Neural progenitor cell (in vitro differentiated cells): ENCODE results near the gene OGN. TPM values are rescaled to one million over a fixed set of nuclear protein-coding genes. Genes with fewer than 3 reads are reported as not detected.

Experiments used
- DNase-seq: peaks from one replicate; pipeline ENCODE4 v3.0.0-alpha.2; 2016; ENCODE audit warnings: low spot score
- H2AFZ ChIP-seq: fragments of 200-600 bp; sonication (generic); replicated peaks from 2 replicates; pipeline ENCODE4 v1.6.1; 2016; ENCODE audit warnings: antibody characterized with exemption
- H3F3A ChIP-seq: fragments of 200-600 bp; sonication (generic); 2 replicates; pipeline ENCODE4 v1.6.1; 2016; ENCODE audit warnings: antibody characterized with exemption, low read depth
- H3K27ac ChIP-seq: fragments of 200-600 bp; sonication (generic); 2 replicates; pipeline ENCODE4 v1.5.1; 2016; ENCODE audit warnings: mild to moderate bottlenecking
- H3K27me3 ChIP-seq: fragments of 200-600 bp; sonication (generic); 2 replicates; pipeline ENCODE4 v1.6.1; 2016; ENCODE audit warnings: mild to moderate bottlenecking, moderate library complexity
- H3K36me3 ChIP-seq: fragments of 200-600 bp; sonication (generic); 2 replicates; pipeline ENCODE4 v1.5.1; 2016
- H3K4me1 ChIP-seq: fragments of 200-600 bp; sonication (generic); 2 replicates; pipeline ENCODE4 v1.6.1; 2016; ENCODE audit warnings: mixed run types
- H3K4me2 ChIP-seq: fragments of 200-600 bp; sonication (generic); 2 replicates; pipeline ENCODE4 v1.6.1; 2016
- H3K4me3 ChIP-seq: fragments of 200-600 bp; sonication (generic); 2 replicates; pipeline ENCODE4 v1.5.1; 2016
- H3K79me2 ChIP-seq: fragments of 200-600 bp; sonication (generic); 2 replicates; pipeline ENCODE4 v1.6.1; 2016; ENCODE audit warnings: low read depth
- H3K9ac ChIP-seq: fragments of 200-600 bp; sonication (generic); 2 replicates; pipeline ENCODE4 v1.6.1; 2016
- H3K9me3 ChIP-seq: fragments of 200-600 bp; sonication (generic); 2 replicates; pipeline ENCODE4 v1.5.1; 2016; ENCODE audit warnings: low read depth
- H4K20me1 ChIP-seq: fragments of 200-600 bp; sonication (generic); 2 replicates; pipeline ENCODE4 v1.6.1; 2016; ENCODE audit warnings: low read depth
- H3K27ac Mint-ChIP-seq: 3 replicates; pipeline ENCODE4 v1.8.0; 2021; ENCODE audit warnings: mixed read lengths
- H3K27me3 Mint-ChIP-seq: 2 replicates; pipeline ENCODE4 v1.8.0; 2022; ENCODE audit warnings: low read depth, mild to moderate bottlenecking, inconsistent platforms, moderate library complexity, mixed read lengths; ENCODE audit not compliant: insufficient read depth
- H3K36me3 Mint-ChIP-seq: 3 replicates; pipeline ENCODE4 v1.8.0; 2021; ENCODE audit warnings: mixed read lengths
- H3K4me1 Mint-ChIP-seq: 3 replicates; pipeline ENCODE4 v1.8.0; 2021; ENCODE audit warnings: mixed read lengths
- H3K4me3 Mint-ChIP-seq: 3 replicates; pipeline ENCODE4 v1.8.0; 2021; ENCODE audit warnings: mild to moderate bottlenecking, moderate library complexity, mixed read lengths
- H3K9me3 Mint-ChIP-seq: 3 replicates; pipeline ENCODE4 v1.8.0; 2020; ENCODE audit warnings: mixed read lengths
- EZH2 ChIP-seq: fragments of 200-600 bp; sonication (generic); IDR thresholded peaks from 2 replicates; pipeline ENCODE4 v1.6.1; 2017; ENCODE audit warnings: antibody characterized with exemption, mild to moderate bottlenecking, moderate library complexity
- EZH2phosphoT487 ChIP-seq: fragments of 200-600 bp; sonication (generic); IDR thresholded peaks from 2 replicates; pipeline ENCODE4 v1.6.1; 2017; ENCODE audit warnings: antibody characterized with exemption
- total RNA-seq: library from RNA; depleted of rRNA; stranded (reverse); fragments of >200 nt; gene quantifications from 2 replicates; pipeline ENCODE4 v1.2.3, GENCODE V29; 2015; ENCODE audit warnings: low replicate concordance
- TF ChIP-seq, protein P1 (sequence below): fragments of 200-600 bp; sonication (generic); IDR thresholded peaks from 2 replicates; pipeline ENCODE4 v1.5.1; 2017; ENCODE audit warnings: antibody characterized with exemption, mild to moderate bottlenecking

Gene OGN
- total RNA-seq, 1 donor from 2014 or later, result not detected

DNA sequence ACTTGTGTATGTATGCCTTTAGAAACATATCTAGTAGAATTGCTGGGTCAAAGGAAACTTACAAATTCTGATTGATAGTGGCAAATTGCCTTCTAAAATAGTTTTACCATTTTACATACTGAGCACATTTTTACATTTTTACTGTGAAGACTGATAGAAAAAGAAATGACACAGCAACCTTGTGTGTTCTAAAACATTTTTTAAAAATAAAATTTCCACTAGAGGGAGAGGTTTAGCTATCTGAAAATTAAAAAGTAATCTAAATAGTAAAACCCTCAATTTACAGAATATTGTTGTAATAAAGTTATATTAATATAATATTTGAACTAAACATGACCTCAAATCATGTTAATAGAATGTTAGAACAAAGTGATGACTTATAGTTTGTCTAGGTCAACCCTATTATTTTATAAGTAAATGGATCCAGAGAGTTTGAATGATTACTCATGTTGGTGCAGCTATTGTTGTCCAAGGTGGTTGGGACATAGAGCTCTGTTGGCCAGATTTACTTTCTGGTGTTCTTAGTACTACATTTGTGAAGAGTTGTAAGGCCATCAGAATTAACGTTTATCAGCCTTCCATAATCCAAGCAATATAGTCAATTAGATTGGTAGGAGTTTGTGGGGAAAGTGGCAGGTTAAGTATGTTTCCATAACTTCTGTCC, 61.4 kb downstream of the OGN start:
- DNase-seq, result no peak
- Histone ChIP-seq H3K4me1 (no peaks in the 10 kb centered on the region), H3K9ac (no peak overlapping the region), H3K27ac (no peak overlapping the region), H3F3A (no peaks in the 10 kb centered on the region), H3K27me3 (no peaks in the 10 kb centered on the region), H3K9me3 (no peaks in the 10 kb centered on the region), H3K36me3 (no peaks in the 10 kb centered on the region), H4K20me1 (no peaks in the 10 kb centered on the region), H3K4me3 (no peak overlapping the region), H2AFZ (no peak overlapping the region), H3K4me2 (no peak overlapping the region), H3K79me2 (no peaks in the 10 kb centered on the region)
- TF ChIP-seq EZH2phosphoT487 (no peak), EZH2 (no peak)
- TF ChIP-seq, protein P1, sequence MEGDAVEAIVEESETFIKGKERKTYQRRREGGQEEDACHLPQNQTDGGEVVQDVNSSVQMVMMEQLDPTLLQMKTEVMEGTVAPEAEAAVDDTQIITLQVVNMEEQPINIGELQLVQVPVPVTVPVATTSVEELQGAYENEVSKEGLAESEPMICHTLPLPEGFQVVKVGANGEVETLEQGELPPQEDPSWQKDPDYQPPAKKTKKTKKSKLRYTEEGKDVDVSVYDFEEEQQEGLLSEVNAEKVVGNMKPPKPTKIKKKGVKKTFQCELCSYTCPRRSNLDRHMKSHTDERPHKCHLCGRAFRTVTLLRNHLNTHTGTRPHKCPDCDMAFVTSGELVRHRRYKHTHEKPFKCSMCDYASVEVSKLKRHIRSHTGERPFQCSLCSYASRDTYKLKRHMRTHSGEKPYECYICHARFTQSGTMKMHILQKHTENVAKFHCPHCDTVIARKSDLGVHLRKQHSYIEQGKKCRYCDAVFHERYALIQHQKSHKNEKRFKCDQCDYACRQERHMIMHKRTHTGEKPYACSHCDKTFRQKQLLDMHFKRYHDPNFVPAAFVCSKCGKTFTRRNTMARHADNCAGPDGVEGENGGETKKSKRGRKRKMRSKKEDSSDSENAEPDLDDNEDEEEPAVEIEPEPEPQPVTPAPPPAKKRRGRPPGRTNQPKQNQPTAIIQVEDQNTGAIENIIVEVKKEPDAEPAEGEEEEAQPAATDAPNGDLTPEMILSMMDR, result no peak
- no peaks in the 10 kb centered on the region for H3K27me3 Mint-ChIP-seq
- no peak overlapping the region for H3K27ac Mint-ChIP-seq
- H3K9me3 Mint-ChIP-seq, result no peaks in the 10 kb centered on the region
- H3K4me3 Mint-ChIP-seq, result no peak overlapping the region
- no peaks in the 10 kb centered on the region for H3K4me1 Mint-ChIP-seq
- H3K36me3 Mint-ChIP-seq, result peaks cover 2% of the 10 kb centered on the region

DNA sequence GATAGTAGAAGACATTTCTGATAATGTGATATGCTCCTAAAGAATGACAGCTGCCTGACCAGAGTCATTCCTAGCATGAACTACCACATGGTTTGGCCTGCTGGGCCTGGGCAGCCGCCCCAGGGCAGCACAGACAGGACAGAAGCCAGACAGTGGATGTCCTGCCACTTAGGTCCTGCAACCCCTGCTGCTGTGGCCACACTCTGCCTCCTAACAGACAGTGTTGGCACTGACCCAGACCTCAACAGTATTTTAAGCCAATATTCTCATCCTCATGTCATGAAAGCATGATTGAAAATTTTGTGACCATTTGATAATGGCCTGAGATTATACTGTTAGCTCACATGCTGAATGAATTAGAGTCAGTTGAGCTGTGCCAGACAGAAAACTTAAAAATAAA, 62.8 kb downstream of the OGN start:
- no peak for TF ChIP-seq EZH2
- TF ChIP-seq, protein P1, result no peak
- TF ChIP-seq EZH2phosphoT487, result no peak
- no peak overlapping the region for H3K27ac Mint-ChIP-seq
- Histone ChIP-seq H3K4me3 (no peak overlapping the region), H4K20me1 (no peaks in the 10 kb centered on the region), H3K27ac (no peak overlapping the region), H3F3A (no peaks in the 10 kb centered on the region), H2AFZ (no peak overlapping the region), H3K9me3 (no peaks in the 10 kb centered on the region), H3K27me3 (no peaks in the 10 kb centered on the region), H3K4me1 (no peaks in the 10 kb centered on the region), H3K4me2 (no peak overlapping the region), H3K79me2 (no peaks in the 10 kb centered on the region), H3K36me3 (no peaks in the 10 kb centered on the region), H3K9ac (no peak overlapping the region)
- H3K36me3 Mint-ChIP-seq, result peaks cover 2% of the 10 kb centered on the region
- no peak for DNase-seq
- H3K4me3 Mint-ChIP-seq, result no peak overlapping the region
- H3K4me1 Mint-ChIP-seq, result no peaks in the 10 kb centered on the region
- no peaks in the 10 kb centered on the region for H3K27me3 Mint-ChIP-seq
- no peaks in the 10 kb centered on the region for H3K9me3 Mint-ChIP-seq

DNA sequence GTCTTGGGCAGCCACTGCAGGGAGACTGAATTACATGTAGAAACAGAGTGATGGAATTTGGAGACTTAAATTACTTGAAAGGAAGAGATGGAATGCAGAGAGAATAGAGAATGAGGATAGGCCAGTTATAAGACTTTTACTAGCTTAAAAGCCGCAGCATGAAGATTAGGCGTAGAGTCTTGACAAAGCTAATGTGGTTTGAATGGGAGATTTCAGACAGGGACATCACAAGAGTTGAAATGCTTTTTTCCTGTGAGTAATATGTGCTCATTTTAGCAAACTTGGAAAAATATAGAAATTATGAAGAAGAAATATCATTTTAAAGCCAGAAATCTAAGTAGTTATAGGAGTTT, 71.1 kb downstream of the OGN start:
- Histone ChIP-seq H3K4me3 (no peak overlapping the region), H3K9ac (no peak overlapping the region), H3F3A (no peaks in the 10 kb centered on the region), H3K4me2 (no peak overlapping the region), H3K79me2 (no peaks in the 10 kb centered on the region), H3K27me3 (no peaks in the 10 kb centered on the region), H3K27ac (no peak overlapping the region), H3K4me1 (no peaks in the 10 kb centered on the region), H3K36me3 (no peaks in the 10 kb centered on the region), H4K20me1 (no peaks in the 10 kb centered on the region), H2AFZ (no peak overlapping the region), H3K9me3 (no peaks in the 10 kb centered on the region)
- DNase-seq, result no peak
- H3K4me3 Mint-ChIP-seq, result no peak overlapping the region
- TF ChIP-seq EZH2 (no peak), EZH2phosphoT487 (no peak)
- TF ChIP-seq, protein P1, result no peak
- no peaks in the 10 kb centered on the region for H3K36me3 Mint-ChIP-seq
- H3K27me3 Mint-ChIP-seq, result no peaks in the 10 kb centered on the region
- H3K27ac Mint-ChIP-seq, result no peak overlapping the region
- no peaks in the 10 kb centered on the region for H3K9me3 Mint-ChIP-seq
- no peaks in the 10 kb centered on the region for H3K4me1 Mint-ChIP-seq

Other genes with a start within 250 kb of the OGN start
- gene IARS1, start 110.9 kb downstream of the OGN start, total RNA-seq, result 180 and 260 TPM in 2 replicates
- gene NOL8, start 79.2 kb downstream of the OGN start, total RNA-seq, result 15.2 and 21.0 TPM in 2 replicates
- gene CENPP, start 78.6 kb downstream of the OGN start, total RNA-seq, result 5.5 and 10.7 TPM in 2 replicates
- not detected in 2 replicates for gene OMD, start 19.9 kb upstream of the OGN start, total RNA-seq
- not detected in 2 replicates for gene ASPN, start 77.9 kb upstream of the OGN start, total RNA-seq
- gene ECM2, start 131.4 kb upstream of the OGN start, total RNA-seq, result not detected in 2 replicates